OCI-LY1 (cell line): Measurements from ENCODE around the gene NPAT.

Source experiments
- H2AFZ ChIP-seq: fragments of 200-600 bp; sonication (generic), shearing (Covaris generic); 2 replicates; pipeline ENCODE4 v1.6.0; 2014; ENCODE audit warnings: antibody characterized with exemption, mild to moderate bottlenecking, low read length
- H3F3A ChIP-seq: fragments of 200-600 bp; sonication (generic), shearing (Covaris generic); 2 replicates; pipeline ENCODE4 v1.6.0; 2014; ENCODE audit warnings: mild to moderate bottlenecking, antibody characterized with exemption, low read length, moderate library complexity; ENCODE audit not compliant: insufficient read depth
- H3K27ac ChIP-seq: fragments of 200-600 bp; sonication (generic); 2 replicates; pipeline ENCODE4 v1.5.1; 2014; ENCODE audit warnings: low read length, mixed run types, mild to moderate bottlenecking, low read depth; ENCODE audit not compliant: poor library complexity, severe bottlenecking
- H3K27me3 ChIP-seq: fragments of 200-600 bp; sonication (generic); 2 replicates; pipeline ENCODE4 v1.6.0; 2014; ENCODE audit warnings: antibody characterized with exemption, mild to moderate bottlenecking, low read length, moderate library complexity; ENCODE audit not compliant: insufficient read depth
- H3K36me3 ChIP-seq: fragments of 200-600 bp; sonication (generic); 2 replicates; pipeline ENCODE4 v1.6.1; 2014; ENCODE audit warnings: mild to moderate bottlenecking, antibody characterized with exemption, low read length, moderate library complexity, mixed read lengths; ENCODE audit not compliant: insufficient read depth
- H3K4me1 ChIP-seq: fragments of 200-600 bp; sonication (generic); 2 replicates; pipeline ENCODE4 v1.5.1; 2014; ENCODE audit warnings: mild to moderate bottlenecking, low read length, moderate library complexity; ENCODE audit not compliant: insufficient read depth, severe bottlenecking
- H3K4me2 ChIP-seq: fragments of 200-600 bp; sonication (generic), shearing (Covaris generic); 2 replicates; pipeline ENCODE4 v1.6.1; 2014; ENCODE audit warnings: low read length
- H3K4me3 ChIP-seq: fragments of 200-600 bp; sonication (generic); 2 replicates; pipeline ENCODE4 v1.5.1; 2014; ENCODE audit warnings: low read length, low read depth, mild to moderate bottlenecking, mixed read lengths; ENCODE audit not compliant: poor library complexity, severe bottlenecking
- H3K79me2 ChIP-seq: fragments of 200-600 bp; shearing (Covaris generic); 2 replicates; pipeline ENCODE4 v1.6.1; 2016; ENCODE audit warnings: mixed run types, low read length, mixed read lengths; ENCODE audit not compliant: insufficient read depth
- H3K9ac ChIP-seq: fragments of 200-600 bp; sonication (generic), shearing (Covaris generic); 2 replicates; pipeline ENCODE4 v1.6.1; 2014; ENCODE audit warnings: mild to moderate bottlenecking, low read length, mixed read lengths
- H3K9me2 ChIP-seq: fragments of 200-600 bp; sonication (generic), shearing (Covaris generic); 2 replicates; pipeline ENCODE4 v1.6.1; 2014; ENCODE audit warnings: low read depth, mild to moderate bottlenecking, low read length, mixed read lengths
- H3K9me3 ChIP-seq: fragments of 200-600 bp; shearing (Covaris generic); 2 replicates; pipeline ENCODE4 v1.6.1; 2014; ENCODE audit warnings: low read length, mixed read lengths
- H4K20me1 ChIP-seq: fragments of 200-600 bp; sonication (generic), shearing (Covaris generic); 2 replicates; pipeline ENCODE4 v1.6.0; 2016; ENCODE audit warnings: mild to moderate bottlenecking, low read length; ENCODE audit not compliant: insufficient read depth
- EZH2 ChIP-seq: fragments of 200-600 bp; sonication (generic), shearing (Covaris generic); IDR thresholded peaks from 2 replicates; pipeline ENCODE4 v1.8.0; 2017; ENCODE audit warnings: borderline replicate concordance, mixed run types, mild to moderate bottlenecking, antibody characterized with exemption, low read length, moderate library complexity, mixed read lengths
- TF ChIP-seq, protein P1 (sequence below): fragments of 200-600 bp; sonication (generic), shearing (Covaris generic); IDR thresholded peaks from 2 replicates; pipeline ENCODE4 v1.5.1; 2017; ENCODE audit warnings: mild to moderate bottlenecking, antibody characterized with exemption, low read length, moderate library complexity, mixed read lengths

NPAT gene

DNA sequence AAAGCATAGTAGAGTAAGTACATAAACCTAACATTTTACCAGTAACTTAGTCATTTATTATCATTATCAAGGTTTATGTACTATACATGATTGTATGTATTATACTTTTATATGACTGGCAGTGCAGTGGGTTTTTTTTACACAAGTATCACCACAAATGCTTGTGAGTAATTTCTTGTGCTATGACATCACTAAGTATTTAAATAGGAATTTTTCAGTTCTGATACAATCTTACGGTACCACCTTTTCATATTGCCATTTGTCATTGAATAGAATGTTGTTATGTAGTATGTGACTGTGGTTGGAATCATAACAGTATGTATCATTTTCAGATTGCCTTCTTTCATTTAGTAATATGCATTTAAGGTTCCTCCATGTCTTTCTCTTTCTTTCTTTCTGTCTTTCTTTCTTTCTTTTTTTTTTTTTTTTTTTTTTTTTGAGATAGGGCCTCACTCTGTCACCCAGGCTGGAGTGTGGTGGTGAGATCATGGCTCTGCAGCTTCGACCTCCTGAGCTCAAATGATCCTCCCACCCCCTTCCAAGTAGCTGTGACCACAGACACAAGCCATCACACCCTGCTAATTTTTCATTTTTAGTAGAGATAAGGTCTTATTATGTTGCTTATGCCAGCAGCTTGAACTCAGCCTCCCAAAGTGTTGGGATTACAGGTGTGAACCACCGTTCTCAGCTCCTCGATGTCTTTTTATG lies 19.0 kb upstream of the NPAT start:
- Histone ChIP-seq H4K20me1 (no peaks in the 10 kb centered on the region), H3K9me2 (no peaks in the 10 kb centered on the region), H3K9ac (no peak overlapping the region), H3K4me1 (peaks cover 11% of the 10 kb centered on the region), H3K36me3 (peaks cover 83% of the 10 kb centered on the region), H3K9me3 (no peaks in the 10 kb centered on the region), H3F3A (no peaks in the 10 kb centered on the region), H3K27me3 (no peaks in the 10 kb centered on the region), H3K4me3 (no peak overlapping the region), H3K79me2 (no peaks in the 10 kb centered on the region), H2AFZ (no peak overlapping the region), H3K4me2 (no peak overlapping the region), H3K27ac (no peak overlapping the region)
- TF ChIP-seq, protein P1, sequence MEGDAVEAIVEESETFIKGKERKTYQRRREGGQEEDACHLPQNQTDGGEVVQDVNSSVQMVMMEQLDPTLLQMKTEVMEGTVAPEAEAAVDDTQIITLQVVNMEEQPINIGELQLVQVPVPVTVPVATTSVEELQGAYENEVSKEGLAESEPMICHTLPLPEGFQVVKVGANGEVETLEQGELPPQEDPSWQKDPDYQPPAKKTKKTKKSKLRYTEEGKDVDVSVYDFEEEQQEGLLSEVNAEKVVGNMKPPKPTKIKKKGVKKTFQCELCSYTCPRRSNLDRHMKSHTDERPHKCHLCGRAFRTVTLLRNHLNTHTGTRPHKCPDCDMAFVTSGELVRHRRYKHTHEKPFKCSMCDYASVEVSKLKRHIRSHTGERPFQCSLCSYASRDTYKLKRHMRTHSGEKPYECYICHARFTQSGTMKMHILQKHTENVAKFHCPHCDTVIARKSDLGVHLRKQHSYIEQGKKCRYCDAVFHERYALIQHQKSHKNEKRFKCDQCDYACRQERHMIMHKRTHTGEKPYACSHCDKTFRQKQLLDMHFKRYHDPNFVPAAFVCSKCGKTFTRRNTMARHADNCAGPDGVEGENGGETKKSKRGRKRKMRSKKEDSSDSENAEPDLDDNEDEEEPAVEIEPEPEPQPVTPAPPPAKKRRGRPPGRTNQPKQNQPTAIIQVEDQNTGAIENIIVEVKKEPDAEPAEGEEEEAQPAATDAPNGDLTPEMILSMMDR: no peak
- no peak for TF ChIP-seq EZH2

DNA sequence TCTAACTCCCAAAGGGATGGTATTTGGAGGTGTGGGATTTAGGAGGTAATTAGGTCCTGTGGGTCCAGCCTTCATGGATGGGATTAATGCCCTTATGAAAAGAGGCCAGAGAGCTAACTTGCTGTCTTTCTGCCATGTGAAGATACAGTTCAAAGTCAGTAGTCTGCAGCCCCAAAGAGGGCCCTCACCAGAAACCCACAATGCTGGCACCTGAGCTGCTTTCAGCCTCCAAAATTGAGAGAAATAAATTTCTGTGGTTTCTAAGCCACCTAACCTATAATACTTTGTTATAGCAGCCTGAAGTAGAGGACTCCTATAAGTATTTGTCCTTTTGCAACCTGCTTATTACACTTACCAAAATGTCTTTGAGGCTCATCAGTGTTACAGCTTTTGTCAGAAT lies 16.6 kb upstream of the NPAT start:
- peaks cover 84% of the 10 kb centered on the region for H3K36me3 ChIP-seq
- H3K27me3 ChIP-seq: no peaks in the 10 kb centered on the region
- H3K9me2 ChIP-seq: no peaks in the 10 kb centered on the region
- H3K9me3 ChIP-seq: no peaks in the 10 kb centered on the region
- H3K4me2 ChIP-seq: no peak overlapping the region
- no peak overlapping the region for H2AFZ ChIP-seq
- H3K79me2 ChIP-seq: no peaks in the 10 kb centered on the region
- no peaks in the 10 kb centered on the region for H4K20me1 ChIP-seq
- no peaks in the 10 kb centered on the region for H3F3A ChIP-seq
- no peak overlapping the region for H3K27ac ChIP-seq
- TF ChIP-seq, protein P1: no peak
- TF ChIP-seq EZH2: no peak
- H3K9ac ChIP-seq: no peak overlapping the region
- no peak overlapping the region for H3K4me3 ChIP-seq
- H3K4me1 ChIP-seq: peaks cover 24% of the 10 kb centered on the region

DNA sequence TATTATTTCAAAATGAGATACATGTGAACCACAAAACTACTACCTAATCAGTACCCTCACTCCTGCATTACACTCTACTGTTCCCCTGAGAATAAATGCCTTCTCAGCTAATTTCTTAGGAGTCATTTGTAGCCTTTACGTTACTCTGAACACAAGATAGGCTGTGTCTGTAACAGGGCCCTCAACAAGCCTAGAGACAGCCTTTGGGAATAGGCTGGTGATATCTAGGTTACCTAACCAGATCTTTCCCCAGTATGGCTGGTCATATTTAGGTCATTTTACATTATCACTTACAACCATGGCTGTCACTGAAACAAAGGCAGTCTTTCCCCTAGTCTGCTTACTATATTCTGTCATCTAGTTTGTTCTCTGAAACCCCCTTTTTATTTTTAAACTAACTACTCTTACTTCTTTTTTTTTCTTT lies 14.6 kb upstream of the NPAT start:
- Histone ChIP-seq H3K9me2 (no peaks in the 10 kb centered on the region), H3K79me2 (no peaks in the 10 kb centered on the region), H3K9ac (no peak overlapping the region; the same call in 1 of the 2 replicates), H3K27me3 (no peaks in the 10 kb centered on the region), H3K9me3 (no peaks in the 10 kb centered on the region), H3K4me1 (peaks cover 24% of the 10 kb centered on the region), H2AFZ (no peak overlapping the region), H4K20me1 (no peaks in the 10 kb centered on the region), H3K4me3 (no peak overlapping the region), H3F3A (no peaks in the 10 kb centered on the region), H3K27ac (peak overlapping the region; percentile 85), H3K36me3 (peaks cover 91% of the 10 kb centered on the region), H3K4me2 (peak overlapping the region; percentile 28)
- TF ChIP-seq, protein P1: no peak
- no peak for TF ChIP-seq EZH2
